Stomach (tissue), 4 donors: ENCODE results near the gene PLPPR1.

Source experiments
- EP300 ChIP-seq: sonication (generic); formaldehyde crosslinking; IDR thresholded peaks from one replicate; pipeline ENCODE4 v1.6.1; 2017; ENCODE audit warnings: antibody characterized with exemption
- POLR2A ChIP-seq, 4 donors: fragments of 450-650 bp; IDR thresholded peaks; one replicate each; pipeline ENCODE4 v1.6.1; 2016; ENCODE audit warnings: antibody characterized with exemption in 4 of 4, control low read depth in 2 of 4, mild to moderate bottlenecking in 1 of 4, moderate library complexity in 1 of 4
- TF ChIP-seq, protein P1 (sequence below), 7 experiments: fragments of 450-650 bp in 4 of 7; fragments of 200-600 bp in 3 of 7; sonication (generic) in 3 of 7; IDR thresholded peaks; one replicate each; pipeline ENCODE4 v1.5.1; 2016 to 2019; ENCODE audit warnings: antibody characterized with exemption in 7 of 7, control low read depth in 2 of 7, mild to moderate bottlenecking in 1 of 7

GRCh38 chr9:101139082-101139481 is 110.6 kb downstream of the PLPPR1 start:
- TF ChIP-seq POLR2A (IDR thresholded peaks at IDR 0.05) (no peak), EP300 (no peak)
- TF ChIP-seq, protein P1, sequence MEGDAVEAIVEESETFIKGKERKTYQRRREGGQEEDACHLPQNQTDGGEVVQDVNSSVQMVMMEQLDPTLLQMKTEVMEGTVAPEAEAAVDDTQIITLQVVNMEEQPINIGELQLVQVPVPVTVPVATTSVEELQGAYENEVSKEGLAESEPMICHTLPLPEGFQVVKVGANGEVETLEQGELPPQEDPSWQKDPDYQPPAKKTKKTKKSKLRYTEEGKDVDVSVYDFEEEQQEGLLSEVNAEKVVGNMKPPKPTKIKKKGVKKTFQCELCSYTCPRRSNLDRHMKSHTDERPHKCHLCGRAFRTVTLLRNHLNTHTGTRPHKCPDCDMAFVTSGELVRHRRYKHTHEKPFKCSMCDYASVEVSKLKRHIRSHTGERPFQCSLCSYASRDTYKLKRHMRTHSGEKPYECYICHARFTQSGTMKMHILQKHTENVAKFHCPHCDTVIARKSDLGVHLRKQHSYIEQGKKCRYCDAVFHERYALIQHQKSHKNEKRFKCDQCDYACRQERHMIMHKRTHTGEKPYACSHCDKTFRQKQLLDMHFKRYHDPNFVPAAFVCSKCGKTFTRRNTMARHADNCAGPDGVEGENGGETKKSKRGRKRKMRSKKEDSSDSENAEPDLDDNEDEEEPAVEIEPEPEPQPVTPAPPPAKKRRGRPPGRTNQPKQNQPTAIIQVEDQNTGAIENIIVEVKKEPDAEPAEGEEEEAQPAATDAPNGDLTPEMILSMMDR (IDR thresholded peaks at IDR 0.05): no peak
